Stimulated activated CD4-positive, alpha-beta T cell treated with anti-CD3 and anti-CD28 coated beads, Interleukin-1b, Interleukin-23, amount 100 ng/mL, for 24 hours (primary cell): ENCODE results near the gene CBX8.

Source experiments
- DNase-seq, 4 experiments: peaks; one replicate each; pipeline ENCODE4 v3.0.0-alpha.2; 2020; ENCODE audit warnings: low read depth in 4 of 4, low spot score in 1 of 4

Gene CBX8

GRCh38 chr17:79806863-79807720 lies 10.2 kb upstream of the CBX8 start:
- DNase-seq, result no peak

GRCh38 chr17:79806446-79806760 lies 9.5 kb upstream of the CBX8 start:
- no peak for DNase-seq

GRCh38 chr17:79804856-79805696 lies 8.2 kb upstream of the CBX8 start:
- no peak for DNase-seq

- DNase-seq, result peak; percentile 45 to 65 (median 58)
Measured at GRCh38 chr17:79803997-79804855, 7.3 kb upstream of the CBX8 start.

- DNase-seq, result no peak
Measured at GRCh38 chr17:79803421-79803996, 6.6 kb upstream of the CBX8 start.

- DNase-seq, result no peak
Measured at GRCh38 chr17:79802736-79803420, 6.0 kb upstream of the CBX8 start.

- no peak for DNase-seq
Measured at GRCh38 chr17:79802039-79802735, 5.3 kb upstream of the CBX8 start.

- no peak for DNase-seq
Measured at GRCh38 chr17:79801156-79802038, 4.5 kb upstream of the CBX8 start.

- no peak for DNase-seq
Measured at GRCh38 chr17:79800325-79801155, 3.7 kb upstream of the CBX8 start.

- no peak for DNase-seq
Measured at GRCh38 chr17:79799538-79800324, 2.9 kb upstream of the CBX8 start.

- no peak for DNase-seq
Measured at GRCh38 chr17:79799174-79799537, 2.3 kb upstream of the CBX8 start.

- DNase-seq, result no peak
Measured at GRCh38 chr17:79798299-79799173, 1.7 kb upstream of the CBX8 start.

- DNase-seq, result no peak
Measured at GRCh38 chr17:79797492-79798298, 818 bp upstream of the CBX8 start.

GRCh38 chr17:79796444-79796762 lies 474 bp downstream of the CBX8 start:
- DNase-seq, result no peak

- DNase-seq, result no peak
Measured at GRCh38 chr17:79795795-79796443, 958 bp downstream of the CBX8 start.
